ENCODE data around the gene FRMPD1.

FRMPD1 gene

GRCh38 chr9:37626708-37627292 is 24.0 kb upstream of the FRMPD1 start:
- DNase-seq (ENCODE audit: extremely low spot score, insufficient read length, low read depth) (no peak), FAIRE-seq (no peak)

- FAIRE-seq = no peak
- DNase-seq (ENCODE audit: extremely low spot score, insufficient read length, low read depth) = no peak
Observed at GRCh38 chr9:37632479-37632878, 18.3 kb upstream of the FRMPD1 start.

GRCh38 chr9:37635808-37636207 is 14.9 kb upstream of the FRMPD1 start:
- FAIRE-seq = no peak
- DNase-seq (ENCODE audit: extremely low spot score, insufficient read length, low read depth) = no peak

GRCh38 chr9:37636511-37637448 is 14.0 kb upstream of the FRMPD1 start:
- FAIRE-seq = no peak
- DNase-seq (ENCODE audit: extremely low spot score, insufficient read length, low read depth) = no peak

- DNase-seq (ENCODE audit: extremely low spot score, insufficient read length, low read depth) = no peak
- no peak for FAIRE-seq
Observed at GRCh38 chr9:37639109-37639762, 11.5 kb upstream of the FRMPD1 start.

- FAIRE-seq (no peak), DNase-seq (ENCODE audit: extremely low spot score, insufficient read length, low read depth) (no peak)
Observed at GRCh38 chr9:37639841-37640240, 10.9 kb upstream of the FRMPD1 start.

- DNase-seq (ENCODE audit: extremely low spot score, insufficient read length, low read depth) (no peak), FAIRE-seq (no peak)
Observed at GRCh38 chr9:37640246-37640645, 10.5 kb upstream of the FRMPD1 start.

GRCh38 chr9:37641331-37641730 is 9.4 kb upstream of the FRMPD1 start:
- FAIRE-seq (no peak), DNase-seq (ENCODE audit: extremely low spot score, insufficient read length, low read depth) (no peak)

GRCh38 chr9:37643214-37643613 is 7.5 kb upstream of the FRMPD1 start:
- DNase-seq (ENCODE audit: extremely low spot score, insufficient read length, low read depth) (no peak), FAIRE-seq (no peak)

- DNase-seq (ENCODE audit: extremely low spot score, insufficient read length, low read depth) = no peak
- FAIRE-seq = no peak
Observed at GRCh38 chr9:37645903-37646506, 4.7 kb upstream of the FRMPD1 start.

GRCh38 chr9:37650299-37650872 is 368 bp upstream of the FRMPD1 start:
- FAIRE-seq = no peak
- no peak for DNase-seq (ENCODE audit: extremely low spot score, insufficient read length, low read depth)

- no peak for FAIRE-seq
- DNase-seq (ENCODE audit: extremely low spot score, insufficient read length, low read depth) = no peak
Observed at GRCh38 chr9:37652261-37652660, 1.5 kb downstream of the FRMPD1 start.

GRCh38 chr9:37653385-37653784 is 2.6 kb downstream of the FRMPD1 start:
- FAIRE-seq = no peak
- no peak for DNase-seq (ENCODE audit: extremely low spot score, insufficient read length, low read depth)

- FAIRE-seq = no peak
- DNase-seq (ENCODE audit: extremely low spot score, insufficient read length, low read depth) = no peak
Observed at GRCh38 chr9:37656936-37657335, 6.2 kb downstream of the FRMPD1 start.

GRCh38 chr9:37660691-37661090 is 9.9 kb downstream of the FRMPD1 start:
- FAIRE-seq (no peak), DNase-seq (ENCODE audit: extremely low spot score, insufficient read length, low read depth) (no peak)

- DNase-seq (ENCODE audit: extremely low spot score, insufficient read length, low read depth) (no peak), FAIRE-seq (no peak)
Observed at GRCh38 chr9:37663926-37664325, 13.2 kb downstream of the FRMPD1 start.

GRCh38 chr9:37667706-37668105 is 17.0 kb downstream of the FRMPD1 start:
- no peak for FAIRE-seq
- DNase-seq (ENCODE audit: extremely low spot score, insufficient read length, low read depth) = no peak

GRCh38 chr9:37668116-37668601 is 17.4 kb downstream of the FRMPD1 start:
- FAIRE-seq (no peak), DNase-seq (ENCODE audit: extremely low spot score, insufficient read length, low read depth) (no peak)

- DNase-seq (ENCODE audit: extremely low spot score, insufficient read length, low read depth) (no peak), FAIRE-seq (no peak)
Observed at GRCh38 chr9:37669232-37669631, 18.5 kb downstream of the FRMPD1 start.

- DNase-seq (ENCODE audit: extremely low spot score, insufficient read length, low read depth) (no peak), FAIRE-seq (no peak)
Observed at GRCh38 chr9:37675661-37676060, 24.9 kb downstream of the FRMPD1 start.

Measured in GM18507 (cell line).